Sigmoid colon (tissue), 4 donors: ENCODE measurements around the gene MGST3.

Experiments
- EP300 ChIP-seq, 4 donors: sonication (generic); formaldehyde crosslinking; IDR thresholded peaks; one replicate each; pipeline ENCODE4 v1.6.1; 2017; ENCODE audit warnings: antibody characterized with exemption in 4 of 4
- POLR2A ChIP-seq, 2 donors: fragments of 450-650 bp; IDR thresholded peaks; one replicate each; pipeline ENCODE4 v1.6.1; 2016; ENCODE audit warnings: antibody characterized with exemption in 2 of 2, mild to moderate bottlenecking in 2 of 2, moderate library complexity in 2 of 2
- TF ChIP-seq, protein P1 (sequence below), 4 experiments: fragments of 450-650 bp in 3 of 4; fragments of 200-600 bp in 1 of 4; IDR thresholded peaks; one replicate each; pipeline ENCODE4 v1.5.1; 2016 to 2019; ENCODE audit warnings: antibody characterized with exemption in 4 of 4, mild to moderate bottlenecking in 3 of 4, moderate library complexity in 2 of 4

DNA sequence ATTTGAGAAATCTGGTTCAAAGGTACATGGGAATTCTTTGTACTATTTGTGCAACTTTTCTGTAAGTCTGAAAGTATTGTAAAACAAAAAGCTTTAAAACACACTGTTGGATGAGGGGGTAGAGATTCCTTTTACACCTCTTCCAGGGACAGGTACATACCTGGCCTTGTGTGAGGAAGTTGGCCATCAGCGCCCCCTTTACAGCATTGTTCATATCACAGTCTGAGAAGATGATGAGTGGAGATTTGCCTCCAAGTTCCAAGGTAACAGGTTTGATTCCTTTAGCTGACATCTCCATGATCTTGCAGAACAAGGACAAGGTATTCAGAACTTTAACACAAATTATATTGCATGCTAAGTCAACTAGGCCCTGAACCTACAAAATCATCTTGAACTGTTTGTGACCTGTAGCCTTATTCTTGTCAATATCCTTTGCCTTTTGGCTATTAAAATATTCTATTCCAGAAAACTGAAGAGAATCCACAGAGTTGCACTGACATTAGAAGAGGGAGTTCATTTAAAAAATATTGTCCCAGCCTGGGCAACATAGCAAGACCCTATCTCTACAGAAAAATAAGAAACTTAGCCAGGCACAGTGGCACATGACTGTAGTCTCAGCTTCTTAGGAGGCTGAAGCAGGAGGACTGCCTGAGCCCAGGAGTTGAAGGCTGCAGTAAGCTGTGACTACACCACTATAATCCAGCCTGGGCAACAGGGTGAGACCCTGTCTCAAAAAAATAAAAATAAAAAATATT lies 48.4 kb downstream of the MGST3 start:
- no peak for TF ChIP-seq EP300 (IDR thresholded peaks at IDR 0.05)
- TF ChIP-seq, protein P1, sequence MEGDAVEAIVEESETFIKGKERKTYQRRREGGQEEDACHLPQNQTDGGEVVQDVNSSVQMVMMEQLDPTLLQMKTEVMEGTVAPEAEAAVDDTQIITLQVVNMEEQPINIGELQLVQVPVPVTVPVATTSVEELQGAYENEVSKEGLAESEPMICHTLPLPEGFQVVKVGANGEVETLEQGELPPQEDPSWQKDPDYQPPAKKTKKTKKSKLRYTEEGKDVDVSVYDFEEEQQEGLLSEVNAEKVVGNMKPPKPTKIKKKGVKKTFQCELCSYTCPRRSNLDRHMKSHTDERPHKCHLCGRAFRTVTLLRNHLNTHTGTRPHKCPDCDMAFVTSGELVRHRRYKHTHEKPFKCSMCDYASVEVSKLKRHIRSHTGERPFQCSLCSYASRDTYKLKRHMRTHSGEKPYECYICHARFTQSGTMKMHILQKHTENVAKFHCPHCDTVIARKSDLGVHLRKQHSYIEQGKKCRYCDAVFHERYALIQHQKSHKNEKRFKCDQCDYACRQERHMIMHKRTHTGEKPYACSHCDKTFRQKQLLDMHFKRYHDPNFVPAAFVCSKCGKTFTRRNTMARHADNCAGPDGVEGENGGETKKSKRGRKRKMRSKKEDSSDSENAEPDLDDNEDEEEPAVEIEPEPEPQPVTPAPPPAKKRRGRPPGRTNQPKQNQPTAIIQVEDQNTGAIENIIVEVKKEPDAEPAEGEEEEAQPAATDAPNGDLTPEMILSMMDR (IDR thresholded peaks at IDR 0.05) = no peak
- no peak for TF ChIP-seq POLR2A (IDR thresholded peaks at IDR 0.05)
